ENCODE results near the gene CFAP157. TPM values are rescaled to one million over a fixed set of nuclear protein-coding genes. Genes with fewer than 3 reads are reported as not detected.

The CFAP157 gene
- not detected for total RNA-seq

GRCh38 chr9:127706836-127707241 is at the start of gene CFAP157:
CFAP157 (plus strand) TSS chr9:127706988; CDS start chr9:127707032, 44 bp downstream.
- Histone ChIP-seq H3K4me3 (ENCODE audit: low read length) (no peak within 1 kb of the TSS), H3K27me3 (ENCODE audit: insufficient read depth, low read length) (no peaks in the 10 kb centered on the region), H3K4me1 (ENCODE audit: insufficient read depth, low read length) (peaks cover 7% of the 10 kb centered on the region)

GRCh38 chr9:127658428-127658827 is 48.4 kb upstream of the CFAP157 start:
- Histone ChIP-seq H3K27me3 (ENCODE audit: insufficient read depth, low read length) (no peaks in the 10 kb centered on the region), H3K4me1 (ENCODE audit: insufficient read depth, low read length) (no peaks in the 10 kb centered on the region)

More at GRCh38 chr9:127706836-127707241, at the start of gene CFAP157:
- H3K9me3 ChIP-seq (ENCODE audit: low read depth, low read length) = no peaks in the 10 kb centered on the region

GRCh38 chr9:127660886-127661741 is 45.7 kb upstream of the CFAP157 start:
- no peaks in the 10 kb centered on the region for H3K4me1 ChIP-seq (ENCODE audit: insufficient read depth, low read length)
- no peak overlapping the region for H3K4me3 ChIP-seq (ENCODE audit: low read length)
- H3K9me3 ChIP-seq (ENCODE audit: low read depth, low read length) = no peaks in the 10 kb centered on the region
- no peaks in the 10 kb centered on the region for H3K27me3 ChIP-seq (ENCODE audit: insufficient read depth, low read length)

More at GRCh38 chr9:127658428-127658827, 48.4 kb upstream of the CFAP157 start:
- Histone ChIP-seq H3K4me3 (ENCODE audit: low read length) (no peak overlapping the region), H3K9me3 (ENCODE audit: low read depth, low read length) (no peaks in the 10 kb centered on the region)

- no peaks in the 10 kb centered on the region for H3K9me3 ChIP-seq (ENCODE audit: low read depth, low read length)
- H3K27me3 ChIP-seq (ENCODE audit: insufficient read depth, low read length) = no peaks in the 10 kb centered on the region
- no peak overlapping the region for H3K4me3 ChIP-seq (ENCODE audit: low read length)
- H3K4me1 ChIP-seq (ENCODE audit: insufficient read depth, low read length) = no peaks in the 10 kb centered on the region
Measured at GRCh38 chr9:127662617-127663016, 44.2 kb upstream of the CFAP157 start.

GRCh38 chr9:127664324-127664677 is 42.5 kb upstream of the CFAP157 start:
- Histone ChIP-seq H3K9me3 (ENCODE audit: low read depth, low read length) (no peaks in the 10 kb centered on the region), H3K4me1 (ENCODE audit: insufficient read depth, low read length) (no peaks in the 10 kb centered on the region), H3K4me3 (ENCODE audit: low read length) (no peak overlapping the region), H3K27me3 (ENCODE audit: insufficient read depth, low read length) (no peaks in the 10 kb centered on the region)

GRCh38 chr9:127664678-127665507 is 41.9 kb upstream of the CFAP157 start:
- H3K9me3 ChIP-seq (ENCODE audit: low read depth, low read length) = no peaks in the 10 kb centered on the region
- no peak overlapping the region for H3K4me3 ChIP-seq (ENCODE audit: low read length)
- no peaks in the 10 kb centered on the region for H3K27me3 ChIP-seq (ENCODE audit: insufficient read depth, low read length)
- no peaks in the 10 kb centered on the region for H3K4me1 ChIP-seq (ENCODE audit: insufficient read depth, low read length)

- Histone ChIP-seq H3K9me3 (ENCODE audit: low read depth, low read length) (no peaks in the 10 kb centered on the region), H3K4me1 (ENCODE audit: insufficient read depth, low read length) (no peaks in the 10 kb centered on the region)
Measured at GRCh38 chr9:127667127-127667844, 39.5 kb upstream of the CFAP157 start.

GRCh38 chr9:127667906-127668305 is 38.9 kb upstream of the CFAP157 start:
- no peaks in the 10 kb centered on the region for H3K27me3 ChIP-seq (ENCODE audit: insufficient read depth, low read length)
- no peaks in the 10 kb centered on the region for H3K4me1 ChIP-seq (ENCODE audit: insufficient read depth, low read length)
- H3K4me3 ChIP-seq (ENCODE audit: low read length) = no peak overlapping the region
- H3K9me3 ChIP-seq (ENCODE audit: low read depth, low read length) = no peaks in the 10 kb centered on the region

More at GRCh38 chr9:127667127-127667844, 39.5 kb upstream of the CFAP157 start:
- Histone ChIP-seq H3K27me3 (ENCODE audit: insufficient read depth, low read length) (no peaks in the 10 kb centered on the region), H3K4me3 (ENCODE audit: low read length) (no peak overlapping the region)

GRCh38 chr9:127673234-127673633 is 33.6 kb upstream of the CFAP157 start:
- Histone ChIP-seq H3K9me3 (ENCODE audit: low read depth, low read length) (no peaks in the 10 kb centered on the region), H3K4me3 (ENCODE audit: low read length) (no peak overlapping the region), H3K4me1 (ENCODE audit: insufficient read depth, low read length) (no peaks in the 10 kb centered on the region), H3K27me3 (ENCODE audit: insufficient read depth, low read length) (no peaks in the 10 kb centered on the region)

GRCh38 chr9:127676638-127677037 is 30.1 kb upstream of the CFAP157 start:
- Histone ChIP-seq H3K4me3 (ENCODE audit: low read length) (no peak overlapping the region), H3K9me3 (ENCODE audit: low read depth, low read length) (no peaks in the 10 kb centered on the region), H3K27me3 (ENCODE audit: insufficient read depth, low read length) (no peaks in the 10 kb centered on the region), H3K4me1 (ENCODE audit: insufficient read depth, low read length) (no peaks in the 10 kb centered on the region)

GRCh38 chr9:127679506-127679905 is 27.3 kb upstream of the CFAP157 start:
- Histone ChIP-seq H3K4me3 (ENCODE audit: low read length) (no peak overlapping the region), H3K27me3 (ENCODE audit: insufficient read depth, low read length) (no peaks in the 10 kb centered on the region), H3K9me3 (ENCODE audit: low read depth, low read length) (no peaks in the 10 kb centered on the region), H3K4me1 (ENCODE audit: insufficient read depth, low read length) (no peaks in the 10 kb centered on the region)

- Histone ChIP-seq H3K4me1 (ENCODE audit: insufficient read depth, low read length) (no peaks in the 10 kb centered on the region), H3K27me3 (ENCODE audit: insufficient read depth, low read length) (no peaks in the 10 kb centered on the region), H3K9me3 (ENCODE audit: low read depth, low read length) (no peaks in the 10 kb centered on the region), H3K4me3 (ENCODE audit: low read length) (no peak overlapping the region)
Measured at GRCh38 chr9:127680226-127680625, 26.6 kb upstream of the CFAP157 start.

GRCh38 chr9:127680846-127681245 is 25.9 kb upstream of the CFAP157 start:
- Histone ChIP-seq H3K4me1 (ENCODE audit: insufficient read depth, low read length) (no peaks in the 10 kb centered on the region), H3K9me3 (ENCODE audit: low read depth, low read length) (no peaks in the 10 kb centered on the region), H3K4me3 (ENCODE audit: low read length) (no peak overlapping the region), H3K27me3 (ENCODE audit: insufficient read depth, low read length) (no peaks in the 10 kb centered on the region)

- no peak overlapping the region for H3K4me3 ChIP-seq (ENCODE audit: low read length)
- no peaks in the 10 kb centered on the region for H3K27me3 ChIP-seq (ENCODE audit: insufficient read depth, low read length)
- no peaks in the 10 kb centered on the region for H3K9me3 ChIP-seq (ENCODE audit: low read depth, low read length)
- H3K4me1 ChIP-seq (ENCODE audit: insufficient read depth, low read length) = no peaks in the 10 kb centered on the region
Measured at GRCh38 chr9:127682351-127683136, 24.2 kb upstream of the CFAP157 start.
